GM10266 (cell line): ENCODE measurements around the gene FYB1.

Source experiments
- DNase-seq: peaks from one replicate; pipeline ENCODE4 v3.0.0; 2012; ENCODE audit errors: extremely low spot score
- CTCF ChIP-seq: IDR thresholded peaks from 2 replicates; pipeline ENCODE4 v1.5.1; 2012; ENCODE audit warnings: mild to moderate bottlenecking, low read depth; ENCODE audit not compliant: control insufficient read depth, insufficient read depth; ENCODE audit errors: missing control alignments

The FYB1 gene

GRCh38 chr5:39100301-39100850 lies 119.0 kb downstream of the FYB1 start:
- no peak for DNase-seq
- no peak for TF ChIP-seq CTCF

GRCh38 chr5:39099831-39100230 lies 119.5 kb downstream of the FYB1 start:
- no peak for TF ChIP-seq CTCF
- no peak for DNase-seq

- no peak for TF ChIP-seq CTCF
These were observed 126.0 kb downstream of the FYB1 start for GRCh38 chr5:39093352-39093751.

GRCh38 chr5:39092581-39093351 lies 126.6 kb downstream of the FYB1 start:
- no peak for TF ChIP-seq CTCF
- no peak for DNase-seq

More at GRCh38 chr5:39093352-39093751, 126.0 kb downstream of the FYB1 start:
- no peak for DNase-seq

- TF ChIP-seq CTCF, result no peak
- DNase-seq, result no peak
These were observed 127.3 kb downstream of the FYB1 start for GRCh38 chr5:39091940-39092580.

- no peak for DNase-seq
- no peak for TF ChIP-seq CTCF
These were observed 135.4 kb downstream of the FYB1 start for GRCh38 chr5:39083968-39084367.

GRCh38 chr5:39082995-39083394 lies 136.4 kb downstream of the FYB1 start:
- TF ChIP-seq CTCF, result no peak
- DNase-seq, result no peak
